Testis (tissue), 3 donors: ENCODE results near the gene INTS11. TPM values are rescaled to one million over a fixed set of nuclear protein-coding genes. Genes with fewer than 3 reads are reported as not detected.

ENCODE experiments used
- DNase-seq: peaks from one replicate; pipeline ENCODE4 v3.0.0-alpha.2; 2019
- H3K27ac ChIP-seq, 2 donors: fragments of 200-600 bp; sonication (generic); one replicate each; pipeline ENCODE4 v1.5.1; 2019
- H3K27me3 ChIP-seq: fragments of 200-600 bp; sonication (generic); one replicate; pipeline ENCODE4 v1.5.1; 2019
- H3K36me3 ChIP-seq: fragments of 200-600 bp; sonication (generic); one replicate; pipeline ENCODE4 v1.5.1; 2017; ENCODE audit warnings: low read depth; ENCODE audit errors: missing control alignments
- H3K4me1 ChIP-seq: fragments of 200-600 bp; sonication (generic); one replicate; pipeline ENCODE4 v1.5.1; 2019
- H3K4me3 ChIP-seq, 2 donors: fragments of 200-600 bp; sonication (generic); one replicate each; pipeline ENCODE4 v1.5.1; 2017 to 2019
- H3K9me3 ChIP-seq: fragments of 200-600 bp; sonication (generic); one replicate; pipeline ENCODE4 v1.5.1; 2017
- CTCF ChIP-seq, 3 experiments: fragments of 450-650 bp in 2 of 3; fragments of 200-600 bp in 1 of 3; sonication (generic) in 1 of 3; IDR thresholded peaks; one replicate each; pipeline ENCODE4 v1.5.1; 2016 to 2019; ENCODE audit warnings: antibody characterized with exemption in 3 of 3, mild to moderate bottlenecking in 2 of 3, moderate library complexity in 1 of 3
- POLR2A ChIP-seq: fragments of 450-650 bp; IDR thresholded peaks from one replicate; pipeline ENCODE4 v1.6.1; 2017; ENCODE audit warnings: antibody characterized with exemption, mild to moderate bottlenecking, moderate library complexity
- WGBS, 2 donors: methylation state at CpG; one replicate each; pipeline ENCODE4 v1.1.5; 2018; 5-methylcytosine and 5-hydroxymethylcytosine counted together
- intact Hi-C: fragments of 100-400 bp; cut with DNase I; formaldehyde crosslinking; loops from one replicate; pipeline ENCODE4 v1.15.1; 2023; ENCODE audit warnings: low total_unique reads
- polyA plus RNA-seq: library from polyadenylated mRNA; stranded (reverse); fragments of 350-450 nt; fragmentation: Illumina TruSeq; extraction: RNeasy Lipid Tissue Mini Kit (QIAGEN cat#74804); gene quantifications from one replicate; pipeline ENCODE4 v1.2.3, GENCODE V29; 2014; ENCODE audit warnings: low read depth, low replicate concordance; ENCODE audit not compliant: insufficient read depth
- total RNA-seq, 2 donors: library from RNA; depleted of rRNA; stranded (reverse); fragments of >200 nt; gene quantifications; one replicate each; pipeline ENCODE4 v1.2.3, GENCODE V29; 2016

The INTS11 gene
- total and polyA plus RNA-seq, 3 donors from 2014 or later = 213 to 232 (median 220) TPM

- intact Hi-C loops = no loop called here
- Histone ChIP-seq H3K27ac (peak overlapping the region; percentile 86 to 90), H3K4me1 (peaks cover 51% of the 10 kb centered on the region), H3K27me3 (no peaks in the 10 kb centered on the region), H3K9me3 (no peaks in the 10 kb centered on the region), H3K36me3 (no peaks in the 10 kb centered on the region), H3K4me3 (peak overlapping the region; percentile 56 to 69)
- no peak for DNase-seq
- WGBS, 2 donors = 24 to 51% methylated on average over 6 to 17 of the region's 18 CpGs
- TF ChIP-seq POLR2A (no peak), CTCF (IDR thresholded peaks at IDR 0.05) (no peak)
Observed at GRCh38 chr1:1357871-1358432, 33.5 kb upstream of the INTS11 start.

GRCh38 chr1:1356796-1357401, 32.4 kb upstream of the INTS11 start:
- Histone ChIP-seq H3K9me3 (no peaks in the 10 kb centered on the region), H3K36me3 (no peaks in the 10 kb centered on the region), H3K4me3 (peak overlapping the region; percentile 56 to 69), H3K27ac (peak overlapping the region; percentile 59 to 90), H3K4me1 (peaks cover 56% of the 10 kb centered on the region), H3K27me3 (no peaks in the 10 kb centered on the region)
- TF ChIP-seq POLR2A = no peak
- TF ChIP-seq CTCF (IDR thresholded peaks at IDR 0.05) = no peak
- no peak for DNase-seq
- intact Hi-C loops = no loop called here
- 38 to 50% methylated on average over 15 to 25 of the region's 26 CpGs for WGBS, 2 donors

GRCh38 chr1:1356166-1356795, 31.8 kb upstream of the INTS11 start:
- TF ChIP-seq CTCF (IDR thresholded peaks at IDR 0.05) (no peak), POLR2A (no peak)
- 19 to 32% methylated on average over 5 to 7 of the region's 8 CpGs for WGBS, 2 donors
- peaks cover 58% of the 10 kb centered on the region for H3K4me1 ChIP-seq
- peak overlapping the region; percentile 59 to 90 for H3K27ac ChIP-seq
- no peaks in the 10 kb centered on the region for H3K27me3 ChIP-seq
- intact Hi-C loops = no loop called here
- H3K4me3 ChIP-seq = peak overlapping the region; percentile 56 to 69
- no peak for DNase-seq
- no peaks in the 10 kb centered on the region for H3K9me3 ChIP-seq
- H3K36me3 ChIP-seq = no peaks in the 10 kb centered on the region

GRCh38 chr1:1355416-1355815, 31.0 kb upstream of the INTS11 start:
- DNase-seq = peak; percentile 71
- Histone ChIP-seq H3K4me1 (peaks cover 54% of the 10 kb centered on the region), H3K36me3 (no peaks in the 10 kb centered on the region), H3K4me3 (peak overlapping the region; percentile 44 to 45), H3K9me3 (no peaks in the 10 kb centered on the region), H3K27me3 (no peaks in the 10 kb centered on the region), H3K27ac (peak overlapping the region in 1 of 2 donors; percentile 64)
- intact Hi-C loops = no loop called here
- TF ChIP-seq POLR2A = no peak
- no peak for TF ChIP-seq CTCF (IDR thresholded peaks at IDR 0.05)
- 0% methylated on average over 5 of the region's 52 CpGs; no CpG with 5 or more reads in 1 of the 2 donors for WGBS, 2 donors
